ENCODE data around the gene METTL21A. TPM values are rescaled to one million over a fixed set of nuclear protein-coding genes. Genes with fewer than 3 reads are reported as not detected.

The METTL21A gene
- total and polyA plus RNA-seq, 2 of the 13 experiments (the other 11 are each of a cell fraction or from before 2014, with no cell fraction given) = 42.4 to 61.2 TPM

DNA sequence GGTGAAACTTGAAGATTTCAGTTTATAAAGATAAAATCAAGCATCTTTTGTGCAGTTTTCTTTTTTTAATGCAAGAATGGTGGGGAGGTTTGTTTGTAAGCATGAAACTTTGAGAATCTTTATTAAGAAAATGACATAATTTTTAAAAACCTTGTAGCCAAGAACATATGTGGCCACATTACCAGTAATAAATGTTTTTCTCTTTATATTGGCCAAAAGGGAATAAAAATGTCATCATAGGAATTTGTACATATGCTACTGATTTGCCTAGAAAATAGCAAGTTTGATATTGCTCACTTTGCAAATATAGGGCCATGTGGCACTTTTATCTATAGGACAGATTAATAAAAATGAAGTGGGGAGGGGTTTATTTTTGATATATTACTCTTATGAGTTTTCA, 25.6 kb downstream of the METTL21A start:
- TF ChIP-seq RFXAP (CRISPR knock-in tag; IDR thresholded peaks at IDR 0.05; ENCODE audit: borderline replicate concordance) = no peak
- TF ChIP-seq, protein P1, sequence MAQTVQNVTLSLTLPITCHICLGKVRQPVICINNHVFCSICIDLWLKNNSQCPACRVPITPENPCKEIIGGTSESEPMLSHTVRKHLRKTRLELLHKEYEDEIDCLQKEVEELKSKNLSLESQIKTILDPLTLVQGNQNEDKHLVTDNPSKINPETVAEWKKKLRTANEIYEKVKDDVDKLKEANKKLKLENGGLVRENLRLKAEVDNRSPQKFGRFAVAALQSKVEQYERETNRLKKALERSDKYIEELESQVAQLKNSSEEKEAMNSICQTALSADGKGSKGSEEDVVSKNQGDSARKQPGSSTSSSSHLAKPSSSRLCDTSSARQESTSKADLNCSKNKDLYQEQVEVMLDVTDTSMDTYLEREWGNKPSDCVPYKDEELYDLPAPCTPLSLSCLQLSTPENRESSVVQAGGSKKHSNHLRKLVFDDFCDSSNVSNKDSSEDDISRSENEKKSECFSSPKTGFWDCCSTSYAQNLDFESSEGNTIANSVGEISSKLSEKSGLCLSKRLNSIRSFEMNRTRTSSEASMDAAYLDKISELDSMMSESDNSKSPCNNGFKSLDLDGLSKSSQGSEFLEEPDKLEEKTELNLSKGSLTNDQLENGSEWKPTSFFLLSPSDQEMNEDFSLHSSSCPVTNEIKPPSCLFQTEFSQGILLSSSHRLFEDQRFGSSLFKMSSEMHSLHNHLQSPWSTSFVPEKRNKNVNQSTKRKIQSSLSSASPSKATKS (CRISPR knock-in tag; IDR thresholded peaks at IDR 0.05) = no peak
- no peak for TF ChIP-seq CREB1 (IDR thresholded peaks at IDR 0.05)
- no peak for TF ChIP-seq CREB1 (CRISPR knock-in tag; IDR thresholded peaks at IDR 0.05)
- no peak for TF ChIP-seq AGO2 (optimal IDR thresholded peaks at IDR 0.05; ENCODE audit: low read depth, low read length)
- TF ChIP-seq HOXA7 (CRISPR knock-in tag; IDR thresholded peaks at IDR 0.05) = no peak
- TF ChIP-seq, protein P2, sequence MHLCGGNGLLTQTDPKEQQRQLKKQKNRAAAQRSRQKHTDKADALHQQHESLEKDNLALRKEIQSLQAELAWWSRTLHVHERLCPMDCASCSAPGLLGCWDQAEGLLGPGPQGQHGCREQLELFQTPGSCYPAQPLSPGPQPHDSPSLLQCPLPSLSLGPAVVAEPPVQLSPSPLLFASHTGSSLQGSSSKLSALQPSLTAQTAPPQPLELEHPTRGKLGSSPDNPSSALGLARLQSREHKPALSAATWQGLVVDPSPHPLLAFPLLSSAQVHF (CRISPR knock-in tag; IDR thresholded peaks at IDR 0.05) = no peak
- TF ChIP-seq ZNF484 (CRISPR knock-in tag; IDR thresholded peaks at IDR 0.05; ENCODE audit: borderline replicate concordance, low read depth) = no peak
- TF ChIP-seq RBM22 (optimal IDR thresholded peaks at IDR 0.05; ENCODE audit: low read length) = no peak
- no peak for TF ChIP-seq HMGA1 (CRISPR knock-in tag; conservative IDR thresholded peaks at IDR 0.05)
- TF ChIP-seq, protein P3, sequence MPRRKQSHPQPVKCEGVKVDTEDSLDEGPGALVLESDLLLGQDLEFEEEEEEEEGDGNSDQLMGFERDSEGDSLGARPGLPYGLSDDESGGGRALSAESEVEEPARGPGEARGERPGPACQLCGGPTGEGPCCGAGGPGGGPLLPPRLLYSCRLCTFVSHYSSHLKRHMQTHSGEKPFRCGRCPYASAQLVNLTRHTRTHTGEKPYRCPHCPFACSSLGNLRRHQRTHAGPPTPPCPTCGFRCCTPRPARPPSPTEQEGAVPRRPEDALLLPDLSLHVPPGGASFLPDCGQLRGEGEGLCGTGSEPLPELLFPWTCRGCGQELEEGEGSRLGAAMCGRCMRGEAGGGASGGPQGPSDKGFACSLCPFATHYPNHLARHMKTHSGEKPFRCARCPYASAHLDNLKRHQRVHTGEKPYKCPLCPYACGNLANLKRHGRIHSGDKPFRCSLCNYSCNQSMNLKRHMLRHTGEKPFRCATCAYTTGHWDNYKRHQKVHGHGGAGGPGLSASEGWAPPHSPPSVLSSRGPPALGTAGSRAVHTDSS (CRISPR knock-in tag; conservative IDR thresholded peaks at IDR 0.05) = no peak
- H3K79me2 ChIP-seq (ENCODE audit: insufficient read depth, low read length) = no peaks in the 10 kb centered on the region
- ChIA-PET CTCF (ENCODE audit: low intra/inter-chr PET ratio, low total read pairs) (no interaction called here), POLR2A (no interaction called here)
- H4K20me1 ChIP-seq (ENCODE audit: insufficient read depth, low read length) = no peaks in the 10 kb centered on the region
- H3K4me1 ChIP-seq (ENCODE audit: insufficient read depth, low read length) = no peaks in the 10 kb centered on the region
- H2AFZ ChIP-seq (ENCODE audit: low read length) = no peak overlapping the region
- intact Hi-C loops (cut with micrococcal nuclease; ENCODE audit: unreplicated experiment) = no loop called here
- FAIRE-seq = no peak
- H3K27me3 ChIP-seq (ENCODE audit: control insufficient read depth in 1 of 2, insufficient read depth in 2 of 2, low read length in 2 of 2) = no peaks in the 10 kb centered on the region
- H3K9me3 ChIP-seq (ENCODE audit: low read length) = no peaks in the 10 kb centered on the region
- BruUV-seq (replicated peaks) = no TSS peak
- H3K4me2 ChIP-seq (ENCODE audit: low read depth, low read length) = no peak overlapping the region
- no peak overlapping the region for H3K9ac ChIP-seq (ENCODE audit: insufficient read depth, low read depth, low read length)
- no peak for DNase-seq (ENCODE audit: low spot score)
- H3K36me3 ChIP-seq (replicated peaks in 1 of 2; ENCODE audit: control insufficient read depth in 1 of 2, insufficient read depth in 2 of 2, low read length in 2 of 2) = peaks cover 10 to 24% of the 10 kb centered on the region in 2 experiments
- in situ Hi-C loops (cut with HindIII; ENCODE audit: extremely low pct_ligation_motif_present, low pct_unique_long_range_greater_than_20kb) = no loop called here
- no peak overlapping the region for H3K4me3 ChIP-seq (replicated peaks in 1 of 3; ENCODE audit: insufficient read depth in 1 of 3, low read depth in 2 of 3, low read length in 3 of 3)
- ATAC-seq = no peak
- no peak overlapping the region for H3K27ac ChIP-seq (ENCODE audit: extremely low read length, insufficient read depth, low read length)

All from HepG2 (cell line).